H9 (cell line): ENCODE data around the gene LPP. TPM values are rescaled to one million over a fixed set of nuclear protein-coding genes. Genes with fewer than 3 reads are reported as not detected.

Source experiments
- DNase-seq: peaks from one replicate; pipeline ENCODE4 v3.0.0-alpha.2; 2017
- H2AFZ ChIP-seq: one replicate; pipeline ENCODE4 v1.6.1; 2013; ENCODE audit warnings: mild to moderate bottlenecking, low read length, control low read depth, moderate library complexity
- H2AK5ac ChIP-seq: 2 replicates; pipeline ENCODE4 v1.6.1; 2013; ENCODE audit warnings: low read length, control low read depth, mixed read lengths; ENCODE audit not compliant: insufficient read length
- H2BK120ac ChIP-seq: one replicate; pipeline ENCODE4 v1.6.1; 2013; ENCODE audit warnings: low read depth, mild to moderate bottlenecking, low read length, control low read depth, inconsistent platforms; ENCODE audit not compliant: poor library complexity, severe bottlenecking
- H2BK12ac ChIP-seq: 2 replicates; pipeline ENCODE4 v1.6.1; 2013; ENCODE audit warnings: low read length, control low read depth, mixed read lengths, low read depth; ENCODE audit not compliant: insufficient read length
- H2BK15ac ChIP-seq: 2 replicates; pipeline ENCODE4 v1.6.1; 2013; ENCODE audit warnings: low read depth, low read length, control low read depth
- H2BK20ac ChIP-seq: one replicate; pipeline ENCODE4 v1.6.1; 2013; ENCODE audit warnings: low read depth, mild to moderate bottlenecking, low read length, control low read depth, inconsistent platforms; ENCODE audit not compliant: poor library complexity, severe bottlenecking
- H2BK5ac ChIP-seq: 2 replicates; pipeline ENCODE4 v1.6.1; 2013; ENCODE audit warnings: low read length, control low read depth, mixed read lengths; ENCODE audit not compliant: insufficient read length
- H3K14ac ChIP-seq: 2 replicates; pipeline ENCODE4 v1.6.1; 2013; ENCODE audit warnings: low read length, control low read depth; ENCODE audit not compliant: insufficient read depth
- H3K18ac ChIP-seq: 2 replicates; pipeline ENCODE4 v1.6.1; 2013; ENCODE audit warnings: low read depth, mild to moderate bottlenecking, mixed read lengths, low read length, control low read depth; ENCODE audit not compliant: insufficient read length
- H3K23ac ChIP-seq: 2 replicates; pipeline ENCODE4 v1.6.1; 2013; ENCODE audit warnings: low read length, control low read depth, mixed read lengths, low read depth; ENCODE audit not compliant: insufficient read length
- H3K23me2 ChIP-seq: 2 replicates; pipeline ENCODE4 v1.6.1; 2013; ENCODE audit warnings: low read depth, mild to moderate bottlenecking, mixed read lengths, low read length, control low read depth; ENCODE audit not compliant: insufficient read length, poor library complexity, severe bottlenecking
- H3K27ac ChIP-seq: 2 replicates; pipeline ENCODE4 v1.5.1; 2013; ENCODE audit warnings: low read length, control low read depth, mixed read lengths, low read depth; ENCODE audit not compliant: insufficient read length
- H3K27me3 ChIP-seq: 2 replicates; pipeline ENCODE4 v1.6.1; 2013; ENCODE audit warnings: low read length, control low read depth, inconsistent platforms; ENCODE audit not compliant: insufficient read depth
- H3K4ac ChIP-seq: 2 replicates; pipeline ENCODE4 v1.6.1; 2013; ENCODE audit warnings: low read depth, mild to moderate bottlenecking, control low read depth, inconsistent platforms, low read length, moderate library complexity
- H3K4me1 ChIP-seq: 2 replicates; pipeline ENCODE4 v1.6.1; 2013; ENCODE audit warnings: low read length, control low read depth, inconsistent platforms; ENCODE audit not compliant: insufficient read depth
- H3K4me2 ChIP-seq: 2 replicates; pipeline ENCODE4 v1.6.1; 2013; ENCODE audit warnings: low read length, control low read depth, mixed read lengths; ENCODE audit not compliant: insufficient read length, insufficient read depth
- H3K56ac ChIP-seq: 2 replicates; pipeline ENCODE4 v1.6.1; 2013; ENCODE audit warnings: low read depth, mild to moderate bottlenecking, mixed read lengths, low read length, control low read depth; ENCODE audit not compliant: insufficient read length
- H3K79me1 ChIP-seq: 2 replicates; pipeline ENCODE4 v1.6.1; 2013; ENCODE audit warnings: low read depth, mild to moderate bottlenecking, moderate library complexity, low read length, control low read depth, inconsistent platforms; ENCODE audit not compliant: insufficient read depth, poor library complexity, severe bottlenecking
- H3K79me2 ChIP-seq: 2 replicates; pipeline ENCODE4 v1.6.1; 2013; ENCODE audit warnings: low read length, control low read depth, inconsistent platforms; ENCODE audit not compliant: insufficient read depth
- H3K9ac ChIP-seq: 2 replicates; pipeline ENCODE4 v1.6.1; 2013; ENCODE audit warnings: low read length, control low read depth, mixed read lengths; ENCODE audit not compliant: insufficient read length; ENCODE audit errors: extremely low read depth
- H3K9me3 ChIP-seq: one replicate; pipeline ENCODE4 v1.6.1; 2013; ENCODE audit warnings: low read depth, low read length, inconsistent platforms; ENCODE audit not compliant: control insufficient read depth
- H3T11ph ChIP-seq: one replicate; pipeline ENCODE4 v1.6.1; 2013; ENCODE audit warnings: mild to moderate bottlenecking, low read length, control low read depth, inconsistent platforms
- H4K20me1 ChIP-seq: one replicate; pipeline ENCODE4 v1.6.1; 2013; ENCODE audit not compliant: control insufficient read depth, insufficient read length, insufficient read depth
- H4K5ac ChIP-seq: 2 replicates; pipeline ENCODE4 v1.6.1; 2013; ENCODE audit warnings: low read depth, mild to moderate bottlenecking, mixed read lengths, low read length, control low read depth; ENCODE audit not compliant: insufficient read length
- H4K8ac ChIP-seq: replicated peaks from 2 replicates; pipeline ENCODE4 v1.6.1; 2013; ENCODE audit warnings: low read length, control low read depth, mixed read lengths, low read depth; ENCODE audit not compliant: insufficient read length
- H4K91ac ChIP-seq: 2 replicates; pipeline ENCODE4 v1.6.1; 2013; ENCODE audit warnings: low read depth, mild to moderate bottlenecking, moderate library complexity, mixed read lengths, low read length, control low read depth; ENCODE audit not compliant: insufficient read length
- H3K27ac Mint-ChIP-seq, 3 experiments: 2 replicates in 2 of 3; 3 replicates in 1 of 3; pipeline ENCODE4 v1.8.0; 2020 to 2021; ENCODE audit warnings: mixed read lengths in 3 of 3, mild to moderate bottlenecking in 1 of 3, moderate library complexity in 1 of 3
- H3K27me3 Mint-ChIP-seq: 2 replicates; pipeline ENCODE4 v1.8.0; 2021; ENCODE audit warnings: low read depth, mild to moderate bottlenecking, moderate library complexity, mixed read lengths
- H3K36me3 Mint-ChIP-seq, 3 experiments: 2 replicates in 2 of 3; 3 replicates in 1 of 3; pipeline ENCODE4 v1.8.0; 2020 to 2021; ENCODE audit warnings: low read depth in 3 of 3, mixed read lengths in 3 of 3; ENCODE audit not compliant: insufficient read depth in 1 of 3
- H3K4me1 Mint-ChIP-seq, 2 experiments: 2 replicates each; pipeline ENCODE4 v1.8.0; 2020; ENCODE audit warnings: mixed read lengths in 2 of 2
- H3K4me3 Mint-ChIP-seq, 2 experiments: 2 replicates in 1 of 2; 3 replicates in 1 of 2; pipeline ENCODE4 v1.8.0; 2020 to 2021; ENCODE audit warnings: mild to moderate bottlenecking in 2 of 2, mixed read lengths in 2 of 2, moderate library complexity in 1 of 2
- H3K9me3 Mint-ChIP-seq, 2 experiments: 2 replicates in 1 of 2; 3 replicates in 1 of 2; pipeline ENCODE4 v1.8.0; 2020; ENCODE audit warnings: mild to moderate bottlenecking in 2 of 2, mixed read lengths in 2 of 2, moderate library complexity in 1 of 2
- CTCF ChIP-seq: fragments of 200-600 bp; sonication (generic); conservative IDR thresholded peaks from 3 replicates; pipeline ENCODE4 v1.8.0; 2021; ENCODE audit warnings: antibody characterized with exemption, mild to moderate bottlenecking
- WGBS: extraction: QIAGEN DNeasy Blood & Tissue Kit; methylation state at CpG from one replicate; pipeline ENCODE4 v1.1.7; 2013; ENCODE audit warnings: missing lambda C conversion rate, low lambda C conversion rate, mixed read lengths; ENCODE audit not compliant: insufficient read length; ENCODE audit errors: extremely low coverage; 5-methylcytosine and 5-hydroxymethylcytosine counted together
- total RNA-seq: library from RNA; stranded (reverse); gene quantifications from 2 replicates; pipeline ENCODE4 v1.2.1, GENCODE V29; 2021

The LPP gene
- total RNA-seq, 1 experiment from 2014 or later: 64.6 TPM

GRCh38 chr3:188133219-188133618, 20.7 kb upstream of the LPP start:
- Mint-ChIP-seq H3K4me3 (no peak overlapping the region), H3K9me3 (no peaks in the 10 kb centered on the region), H3K27me3 (no peaks in the 10 kb centered on the region), H3K36me3 (no peaks in the 10 kb centered on the region), H3K27ac (no peak overlapping the region), H3K4me1 (peaks cover 8 to 13% of the 10 kb centered on the region in 2 experiments)
- Histone ChIP-seq H3K79me2 (no peaks in the 10 kb centered on the region), H3K27ac (no peak overlapping the region), H2BK12ac (no peak overlapping the region), H2AK5ac (no peak overlapping the region), H3K23ac (no peak overlapping the region), H2BK120ac (no peak overlapping the region), H3K27me3 (no peaks in the 10 kb centered on the region), H4K20me1 (no peaks in the 10 kb centered on the region), H3K14ac (no peak overlapping the region), H3K56ac (no peak overlapping the region), H2BK20ac (no peak overlapping the region), H3T11ph (no peak overlapping the region), H3K18ac (no peak overlapping the region), H4K91ac (no peak overlapping the region), H3K9ac (no peak overlapping the region), H3K4me1 (no peaks in the 10 kb centered on the region), H3K79me1 (no peaks in the 10 kb centered on the region), H4K5ac (no peak overlapping the region), H3K23me2 (no peaks in the 10 kb centered on the region), H3K4me2 (no peak overlapping the region), H3K9me3 (no peaks in the 10 kb centered on the region), H3K4ac (no peak overlapping the region), H2BK15ac (no peak overlapping the region), H4K8ac (no peak overlapping the region), H2BK5ac (no peak overlapping the region), H2AFZ (no peak overlapping the region)
- no CpG with 5 or more reads among the region's 5 CpGs for WGBS
- no peak for DNase-seq
- no peak for TF ChIP-seq CTCF
